NAMALWA (cell line): Measurements from ENCODE around the gene ITGA3.
A peak's percentile ranks its signal among the peaks of the same experiment; 100 is the strongest.

Experiments used
- DNase-seq: peaks from one replicate; pipeline ENCODE4 v3.0.0-alpha.2; 2015; ENCODE audit warnings: low spot score

The ITGA3 gene

GRCh38 chr17:50110591-50111349 lies 54.9 kb downstream of the ITGA3 start:
- no peak for DNase-seq

GRCh38 chr17:50111673-50112655 lies 56.1 kb downstream of the ITGA3 start:
- DNase-seq: no peak

GRCh38 chr17:50112694-50113093 lies 56.8 kb downstream of the ITGA3 start:
- no peak for DNase-seq

GRCh38 chr17:50113624-50114320 lies 57.9 kb downstream of the ITGA3 start:
- no peak for DNase-seq

GRCh38 chr17:50114401-50114800 lies 58.5 kb downstream of the ITGA3 start:
- DNase-seq: no peak

- DNase-seq: peak; percentile 90
These were observed 59.0 kb downstream of the ITGA3 start for GRCh38 chr17:50114849-50115357.

- no peak for DNase-seq
These were observed 59.8 kb downstream of the ITGA3 start for GRCh38 chr17:50115756-50116155.

- DNase-seq: no peak
These were observed 61.5 kb downstream of the ITGA3 start for GRCh38 chr17:50117202-50118051.

GRCh38 chr17:50118076-50118827 lies 62.3 kb downstream of the ITGA3 start:
- DNase-seq: no peak

- no peak for DNase-seq
These were observed 62.9 kb downstream of the ITGA3 start for GRCh38 chr17:50118828-50119218.

- no peak for DNase-seq
These were observed 64.8 kb downstream of the ITGA3 start for GRCh38 chr17:50120475-50121253.

- no peak for DNase-seq
These were observed 67.0 kb downstream of the ITGA3 start for GRCh38 chr17:50122945-50123344.

- no peak for DNase-seq
These were observed 67.9 kb downstream of the ITGA3 start for GRCh38 chr17:50123649-50124349.

GRCh38 chr17:50125420-50125997 lies 69.6 kb downstream of the ITGA3 start:
- no peak for DNase-seq

GRCh38 chr17:50127697-50128361 lies 71.9 kb downstream of the ITGA3 start:
- DNase-seq: no peak

GRCh38 chr17:50128441-50129352 lies 72.8 kb downstream of the ITGA3 start:
- no peak for DNase-seq

- DNase-seq: no peak
These were observed 73.4 kb downstream of the ITGA3 start for GRCh38 chr17:50129353-50129727.
